ENCODE data around the gene S100A1. TPM values are rescaled to one million over a fixed set of nuclear protein-coding genes. Genes with fewer than 3 reads are reported as not detected.

S100A1 gene
- total RNA-seq, 1 donor from 2014 or later: 0.58 TPM

DNA sequence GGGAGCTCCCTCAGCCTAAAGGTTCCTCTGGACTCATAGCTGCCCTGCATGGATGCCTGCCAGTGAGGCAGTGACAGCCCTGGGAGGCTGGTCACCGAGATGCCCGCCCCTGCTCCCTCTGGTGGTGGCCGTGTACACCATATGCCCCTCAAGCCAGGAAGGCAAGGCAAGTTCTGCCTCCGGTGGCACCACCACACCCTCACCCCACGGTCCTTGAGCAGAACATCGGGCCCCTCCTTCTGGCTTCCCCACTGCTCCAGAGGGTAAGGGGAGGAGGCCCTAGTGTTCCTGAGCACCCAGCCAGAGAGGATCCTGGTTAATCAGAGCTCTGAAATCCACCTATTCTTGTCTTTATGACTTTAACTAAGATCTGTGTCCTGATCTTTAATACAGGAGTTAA is 10.6 kb upstream of the S100A1 start:
- no peak for DNase-seq (ENCODE audit: low spot score in 2 of 2, unreplicated experiment in 2 of 2)

GRCh38 chr1:153619171-153619570 is 9.1 kb upstream of the S100A1 start:
- TF ChIP-seq, protein P1, sequence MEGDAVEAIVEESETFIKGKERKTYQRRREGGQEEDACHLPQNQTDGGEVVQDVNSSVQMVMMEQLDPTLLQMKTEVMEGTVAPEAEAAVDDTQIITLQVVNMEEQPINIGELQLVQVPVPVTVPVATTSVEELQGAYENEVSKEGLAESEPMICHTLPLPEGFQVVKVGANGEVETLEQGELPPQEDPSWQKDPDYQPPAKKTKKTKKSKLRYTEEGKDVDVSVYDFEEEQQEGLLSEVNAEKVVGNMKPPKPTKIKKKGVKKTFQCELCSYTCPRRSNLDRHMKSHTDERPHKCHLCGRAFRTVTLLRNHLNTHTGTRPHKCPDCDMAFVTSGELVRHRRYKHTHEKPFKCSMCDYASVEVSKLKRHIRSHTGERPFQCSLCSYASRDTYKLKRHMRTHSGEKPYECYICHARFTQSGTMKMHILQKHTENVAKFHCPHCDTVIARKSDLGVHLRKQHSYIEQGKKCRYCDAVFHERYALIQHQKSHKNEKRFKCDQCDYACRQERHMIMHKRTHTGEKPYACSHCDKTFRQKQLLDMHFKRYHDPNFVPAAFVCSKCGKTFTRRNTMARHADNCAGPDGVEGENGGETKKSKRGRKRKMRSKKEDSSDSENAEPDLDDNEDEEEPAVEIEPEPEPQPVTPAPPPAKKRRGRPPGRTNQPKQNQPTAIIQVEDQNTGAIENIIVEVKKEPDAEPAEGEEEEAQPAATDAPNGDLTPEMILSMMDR (IDR thresholded peaks at IDR 0.05; ENCODE audit: unreplicated experiment): no peak
- Mint-ChIP-seq H3K27me3 (ENCODE audit: low read depth) (no peaks in the 10 kb centered on the region), H3K4me1 (peaks cover 25% of the 10 kb centered on the region), H3K36me3 (peaks cover 32% of the 10 kb centered on the region), H3K4me3 (no peak overlapping the region), H3K27ac (no peak overlapping the region), H3K9me3 (no peaks in the 10 kb centered on the region)
- no peak for DNase-seq (ENCODE audit: low spot score in 2 of 2, unreplicated experiment in 2 of 2)

More for the DNA sequence above, 10.6 kb upstream of the S100A1 start:
- no peak overlapping the region for H3K27ac Mint-ChIP-seq
- H3K27me3 Mint-ChIP-seq (ENCODE audit: low read depth): no peaks in the 10 kb centered on the region
- TF ChIP-seq, protein P1 (IDR thresholded peaks at IDR 0.05; ENCODE audit: unreplicated experiment): no peak
- H3K9me3 Mint-ChIP-seq: no peaks in the 10 kb centered on the region
- peaks cover 22% of the 10 kb centered on the region for H3K36me3 Mint-ChIP-seq
- no peak overlapping the region for H3K4me3 Mint-ChIP-seq
- H3K4me1 Mint-ChIP-seq: peaks cover 30% of the 10 kb centered on the region

GRCh38 chr1:153623101-153623500 is 5.1 kb upstream of the S100A1 start:
- peaks cover 33% of the 10 kb centered on the region for H3K36me3 Mint-ChIP-seq
- no peak overlapping the region for H3K4me3 Mint-ChIP-seq
- no peaks in the 10 kb centered on the region for H3K9me3 Mint-ChIP-seq
- DNase-seq (ENCODE audit: low spot score in 2 of 2, unreplicated experiment in 2 of 2): no peak
- no peaks in the 10 kb centered on the region for H3K27me3 Mint-ChIP-seq (ENCODE audit: low read depth)
- no peak overlapping the region for H3K27ac Mint-ChIP-seq
- H3K4me1 Mint-ChIP-seq: peaks cover 39% of the 10 kb centered on the region
- TF ChIP-seq, protein P1 (IDR thresholded peaks at IDR 0.05; ENCODE audit: unreplicated experiment): no peak

DNA sequence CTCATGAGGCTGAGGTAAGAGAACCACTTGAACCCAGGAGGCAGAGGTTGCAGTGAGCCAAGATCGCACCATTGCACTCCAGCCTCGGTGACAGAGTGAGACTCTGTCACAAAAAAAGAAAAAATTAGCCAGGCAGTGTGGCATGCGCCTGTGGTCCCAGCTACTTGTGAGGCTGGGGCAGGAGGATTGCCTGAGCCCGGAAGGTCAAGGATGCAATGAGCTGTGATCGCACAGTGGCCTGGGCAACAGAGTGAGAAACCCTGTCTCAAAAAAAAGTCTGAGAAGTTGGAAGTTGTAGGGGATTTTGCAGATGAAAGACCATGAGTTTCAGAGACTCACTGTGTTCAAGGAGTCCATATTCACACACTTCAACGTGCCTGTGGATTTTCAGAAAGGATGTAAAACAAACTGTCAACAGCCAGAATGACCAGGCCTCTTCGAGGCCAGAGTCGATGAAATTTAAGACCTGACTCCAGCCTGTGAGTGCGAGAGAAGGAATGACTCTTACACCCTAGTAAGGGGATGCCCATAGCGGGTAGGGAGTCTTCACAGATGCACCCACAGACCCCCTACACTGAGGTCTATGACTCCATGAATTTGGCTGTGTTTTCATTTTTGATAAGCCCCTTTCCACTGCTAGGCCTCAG is 3.1 kb upstream of the S100A1 start:
- peak overlapping the region; percentile 21 for H3K27ac Mint-ChIP-seq

GRCh38 chr1:153626477-153626903 is 1.7 kb upstream of the S100A1 start:
- H3K27ac Mint-ChIP-seq: peak overlapping the region; percentile 97
- TF ChIP-seq, protein P1 (IDR thresholded peaks at IDR 0.05; ENCODE audit: unreplicated experiment): no peak
- DNase-seq (ENCODE audit: low spot score in 2 of 2, unreplicated experiment in 2 of 2): no peak
- peaks cover 15% of the 10 kb centered on the region for H3K36me3 Mint-ChIP-seq
- peaks cover 44% of the 10 kb centered on the region for H3K4me1 Mint-ChIP-seq
- H3K9me3 Mint-ChIP-seq: no peaks in the 10 kb centered on the region
- no peaks in the 10 kb centered on the region for H3K27me3 Mint-ChIP-seq (ENCODE audit: low read depth)
- peak overlapping the region; percentile 80 for H3K4me3 Mint-ChIP-seq

More for the DNA sequence above, 3.1 kb upstream of the S100A1 start:
- Mint-ChIP-seq H3K9me3 (no peaks in the 10 kb centered on the region), H3K4me3 (peak overlapping the region; percentile 80), H3K27me3 (ENCODE audit: low read depth) (no peaks in the 10 kb centered on the region), H3K4me1 (peaks cover 43% of the 10 kb centered on the region), H3K36me3 (peaks cover 22% of the 10 kb centered on the region)
- TF ChIP-seq, protein P1 (IDR thresholded peaks at IDR 0.05; ENCODE audit: unreplicated experiment): no peak
- DNase-seq (ENCODE audit: low spot score in 2 of 2, unreplicated experiment in 2 of 2): no peak
